Measurements from ENCODE around the gene MYOM1. TPM values are rescaled to one million over a fixed set of nuclear protein-coding genes. Genes with fewer than 3 reads are reported as not detected.
"Not testable (repeated sequence)": the region's sequence is repeated elsewhere in the genome, so short reads cannot be mapped to it uniquely, and the experiment has no call there.

Gene MYOM1
- total RNA-seq, 1 donor, result 0.27 TPM

DNA sequence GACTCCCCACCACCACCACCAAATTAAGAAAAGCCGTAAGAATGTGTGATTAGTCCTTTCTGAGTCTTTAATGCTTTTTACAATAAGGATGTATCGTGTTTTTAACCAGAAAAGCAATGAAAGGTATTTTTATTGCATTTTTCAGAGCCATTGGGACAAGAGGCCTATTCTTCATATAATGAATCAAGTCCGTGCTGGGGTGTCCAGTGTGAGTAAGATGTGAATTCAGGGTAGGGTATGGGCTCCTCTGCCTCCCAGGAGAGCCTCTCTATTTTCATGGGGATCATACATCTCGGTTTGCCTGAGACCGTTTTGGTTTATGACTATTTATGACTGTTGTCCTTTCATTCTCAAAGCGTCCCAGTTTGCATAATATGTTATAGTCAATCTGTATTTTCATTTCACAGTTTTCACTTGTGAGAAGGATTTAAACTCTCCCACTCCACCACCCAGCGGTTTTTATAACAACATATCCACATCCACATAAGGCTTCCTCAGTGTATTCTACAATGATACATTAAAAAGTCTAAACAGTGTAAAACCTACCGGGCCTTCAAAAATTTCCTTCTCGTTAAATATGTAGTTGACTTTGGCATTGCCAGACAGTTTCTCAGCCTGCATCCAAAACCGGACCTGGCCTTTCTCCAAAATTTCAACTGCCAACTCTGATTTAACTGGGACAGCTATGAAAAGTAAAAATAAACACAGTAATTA is 126.0 kb downstream of the MYOM1 start:
- no peak for DNase-seq (ENCODE audit: low read depth in 2 of 3, low spot score in 2 of 3)

GRCh38 chr18:3092727-3093126 is 127.0 kb downstream of the MYOM1 start:
- no peak for DNase-seq (ENCODE audit: low read depth in 2 of 3, low spot score in 2 of 3)

GRCh38 chr18:3089579-3089978 is 130.2 kb downstream of the MYOM1 start:
- peak in 1 of 3 donors; percentile 5 for DNase-seq (ENCODE audit: low read depth in 2 of 3, low spot score in 2 of 3)

- no peak for DNase-seq (ENCODE audit: low read depth in 2 of 3, low spot score in 2 of 3)
Measured at GRCh38 chr18:3088449-3088848, 131.3 kb downstream of the MYOM1 start.

- DNase-seq (ENCODE audit: low read depth in 2 of 3, low spot score in 2 of 3), result no peak
Measured at GRCh38 chr18:3086871-3087270, 132.9 kb downstream of the MYOM1 start.

DNA sequence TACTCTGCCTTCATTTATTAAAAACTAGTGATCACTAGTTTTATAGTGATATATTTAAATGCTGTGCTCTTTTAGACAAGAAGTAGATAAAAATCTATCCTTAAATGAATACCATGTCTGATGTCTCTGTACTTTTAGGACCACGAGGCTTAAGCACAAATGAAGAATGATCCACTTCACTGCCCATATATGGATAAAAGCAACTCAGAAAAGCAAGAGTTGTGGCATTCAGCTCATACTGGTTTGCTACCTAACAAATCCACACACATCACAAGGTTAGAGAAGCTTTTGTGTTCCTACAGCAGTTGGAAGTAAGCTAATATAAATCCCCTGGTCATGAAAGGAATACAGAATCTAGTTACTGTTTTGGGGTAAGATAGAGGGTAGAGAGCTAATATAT is 134.2 kb downstream of the MYOM1 start:
- DNase-seq (ENCODE audit: low read depth in 2 of 3, low spot score in 2 of 3), result no peak

GRCh38 chr18:3084206-3084605 is 135.6 kb downstream of the MYOM1 start:
- DNase-seq (ENCODE audit: low read depth in 2 of 3, low spot score in 2 of 3), result no peak

DNA sequence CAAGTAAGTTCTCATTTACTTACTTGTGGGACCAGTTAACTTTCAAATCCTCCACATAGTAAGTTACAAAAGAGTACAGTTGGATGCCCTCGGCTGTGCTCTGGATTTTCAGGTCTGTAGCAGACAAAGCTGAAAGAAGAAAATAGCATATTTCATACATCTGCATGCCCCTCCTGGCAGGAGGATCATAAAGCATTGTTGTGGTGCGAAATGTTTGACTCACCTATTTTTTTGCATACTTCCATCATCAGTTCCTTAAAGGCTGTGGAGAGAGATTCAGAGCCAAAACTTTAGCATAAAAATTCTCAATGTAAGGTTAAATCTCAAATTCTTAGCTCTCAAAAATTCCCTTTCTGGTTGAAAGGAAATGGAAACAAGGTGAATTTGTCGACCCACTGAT is 136.0 kb downstream of the MYOM1 start:
- DNase-seq (ENCODE audit: low read depth in 2 of 3, low spot score in 2 of 3), result no peak

DNA sequence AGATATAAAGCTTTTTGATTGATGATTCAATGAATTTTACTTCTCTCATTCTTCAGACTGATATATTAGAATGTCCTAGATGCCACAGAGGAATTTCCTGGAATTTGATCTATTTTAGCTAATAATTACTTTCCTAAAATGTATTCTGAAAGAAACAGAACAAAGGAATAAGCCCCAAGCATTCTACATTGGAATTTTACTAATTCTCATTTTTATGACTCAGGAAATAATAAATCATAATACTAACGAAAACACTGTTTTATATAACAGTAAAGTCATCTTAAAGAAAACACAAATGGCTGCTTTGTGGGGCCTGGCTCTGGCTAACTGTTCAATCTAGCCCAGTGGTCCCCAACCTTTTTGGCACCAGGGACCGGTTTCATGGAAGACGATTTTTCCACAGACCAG is 138.2 kb downstream of the MYOM1 start:
- no peak for DNase-seq (ENCODE audit: low read depth in 2 of 3, low spot score in 2 of 3)

GRCh38 chr18:3079653-3080052 is 140.1 kb downstream of the MYOM1 start:
- no peak for DNase-seq (ENCODE audit: low read depth in 2 of 3, low spot score in 2 of 3)

DNA sequence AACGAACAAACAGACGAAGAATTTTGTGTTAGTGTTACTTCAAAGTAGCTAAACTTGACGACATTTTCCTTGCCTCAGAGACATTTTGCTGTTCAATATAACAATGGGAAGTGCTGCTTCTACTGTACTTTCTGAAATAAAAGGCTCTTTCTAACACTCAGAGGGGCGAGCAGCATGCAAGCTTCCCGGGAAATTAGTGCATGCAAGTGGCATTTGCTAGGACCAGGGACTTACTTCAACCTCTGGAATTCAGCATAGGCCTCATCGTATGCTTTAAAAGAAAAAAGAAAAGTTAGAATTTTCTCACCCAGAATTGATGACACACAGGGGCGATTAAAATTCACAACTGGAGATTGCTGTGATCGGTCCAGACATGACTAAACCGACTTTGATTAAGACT is 144.3 kb downstream of the MYOM1 start:
- no peak for DNase-seq (ENCODE audit: low read depth in 2 of 3, low spot score in 2 of 3)

- no peak for DNase-seq (ENCODE audit: low read depth in 2 of 3, low spot score in 2 of 3)
Measured at GRCh38 chr18:3074087-3074486, 145.7 kb downstream of the MYOM1 start.

DNA sequence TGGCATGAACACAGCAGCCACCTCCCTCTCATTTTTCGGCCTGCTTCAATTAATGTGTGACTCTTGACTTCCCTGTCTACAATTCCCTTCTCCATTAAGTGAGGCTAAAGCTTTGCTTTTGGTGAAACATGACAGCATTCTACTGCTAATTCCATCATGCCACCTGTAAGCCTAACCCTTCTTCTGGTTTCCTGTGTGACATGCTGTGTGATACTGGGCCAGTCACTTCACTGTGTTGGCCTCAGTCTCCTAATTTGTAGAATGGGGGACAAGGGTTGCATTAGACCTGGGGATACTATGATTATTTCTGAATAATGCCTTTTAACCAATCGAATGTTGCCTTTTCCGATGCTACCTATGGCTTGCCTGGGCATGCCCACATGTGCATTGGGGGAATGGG is 146.4 kb downstream of the MYOM1 start:
- not testable (repeated sequence) for DNase-seq (ENCODE audit: low read depth in 2 of 3, low spot score in 2 of 3)

DNA sequence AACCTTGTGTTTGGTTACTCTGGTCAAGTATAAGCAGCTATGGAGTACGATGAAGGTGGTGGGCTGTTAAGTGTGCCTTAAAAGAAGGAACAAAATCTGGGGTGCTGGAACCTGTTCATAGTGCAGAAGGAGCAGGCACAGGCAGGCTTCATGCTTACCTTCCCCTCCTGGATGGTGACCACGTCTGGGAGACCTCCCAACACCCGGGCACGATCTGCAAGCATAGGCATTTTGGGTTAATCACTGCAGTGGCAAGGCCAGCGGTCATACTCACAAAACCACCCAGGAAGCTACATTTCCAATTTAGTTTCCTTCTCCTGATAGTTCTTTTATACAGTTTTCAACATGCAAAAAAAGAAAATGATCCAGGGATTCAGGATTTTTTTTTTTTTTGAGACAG is 148.1 kb downstream of the MYOM1 start:
- no peak for DNase-seq (ENCODE audit: low read depth in 2 of 3, low spot score in 2 of 3)

- no peak for DNase-seq (ENCODE audit: low read depth in 2 of 3, low spot score in 2 of 3)
Measured at GRCh38 chr18:3069671-3070433, 149.9 kb downstream of the MYOM1 start.

DNA sequence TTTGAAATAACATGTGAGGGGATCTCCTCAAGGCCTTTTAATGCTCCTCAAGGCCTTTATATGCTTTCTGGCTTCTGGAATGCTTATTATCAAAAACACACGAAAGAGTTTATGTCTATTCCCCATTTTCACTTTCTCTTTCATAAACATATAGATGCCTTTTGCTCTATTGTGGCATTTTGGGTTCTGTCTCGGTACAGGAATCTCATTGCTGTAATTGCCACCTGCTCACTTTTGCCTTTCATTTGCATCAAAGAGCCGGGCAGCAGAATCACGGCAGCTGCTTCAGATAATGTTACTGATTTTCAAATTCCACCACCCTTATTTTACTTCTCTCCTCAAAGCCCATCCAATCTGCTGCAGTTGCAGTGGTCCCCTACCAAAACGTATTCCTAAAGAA is 152.0 kb downstream of the MYOM1 start:
- no peak for DNase-seq (ENCODE audit: low read depth in 2 of 3, low spot score in 2 of 3)

DNA sequence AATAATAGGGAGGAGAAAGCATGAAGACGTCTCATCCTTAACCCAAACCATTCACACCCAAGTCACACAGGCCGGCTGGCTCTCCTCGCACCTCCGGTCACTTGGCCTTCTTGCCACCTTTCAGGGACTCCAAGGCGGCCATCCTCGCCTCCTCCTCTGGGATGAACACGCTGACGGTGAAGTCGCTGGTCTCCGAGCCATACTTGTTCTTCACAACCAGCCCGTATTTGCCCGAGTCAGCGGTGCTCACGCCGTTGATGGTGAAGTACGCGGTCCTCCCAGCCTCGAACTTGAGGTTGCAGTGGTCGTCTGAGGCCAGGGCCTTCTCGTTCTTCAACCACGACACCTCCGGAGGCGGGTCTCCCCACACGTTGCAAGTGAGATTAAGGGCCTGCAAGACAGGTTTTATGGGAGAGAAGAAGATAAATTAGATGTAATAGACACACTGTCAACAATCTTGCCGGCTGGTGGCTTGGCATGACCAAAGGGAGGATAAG is 152.6 kb downstream of the MYOM1 start:
- DNase-seq (ENCODE audit: low read depth in 2 of 3, low spot score in 2 of 3), result no peak

- no peak for DNase-seq (ENCODE audit: low read depth in 2 of 3, low spot score in 2 of 3)
Measured at GRCh38 chr18:3066341-3067110, 153.2 kb downstream of the MYOM1 start.

DNA sequence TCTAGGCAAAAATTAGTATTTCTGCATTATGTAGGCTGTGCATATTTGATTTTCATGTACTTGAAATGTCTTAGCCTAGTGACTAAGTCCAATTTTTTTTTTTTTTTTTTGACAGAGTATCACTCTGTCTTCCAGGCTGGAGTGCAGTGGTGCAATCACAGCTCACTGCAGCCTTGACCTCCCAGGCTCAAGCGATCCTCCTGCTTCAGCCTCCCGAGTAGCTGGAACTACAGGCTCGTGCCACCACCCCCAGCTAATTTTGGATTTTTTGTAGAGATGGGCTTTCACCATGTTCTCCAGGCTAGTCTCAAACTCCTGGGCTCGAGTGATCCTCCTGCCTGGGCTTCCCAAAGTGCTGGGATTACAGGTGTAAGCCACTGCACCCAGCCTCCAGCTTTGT is 156.0 kb downstream of the MYOM1 start:
- not testable (repeated sequence) for DNase-seq (ENCODE audit: low read depth in 2 of 3, low spot score in 2 of 3)

- peak in 2 of 3 donors; percentile 59 to 77 for DNase-seq (ENCODE audit: low read depth in 2 of 3, low spot score in 2 of 3)
Measured at GRCh38 chr18:3062798-3063680, 156.7 kb downstream of the MYOM1 start.
